Glutamatergic neuron (in vitro differentiated cells): ENCODE results near the gene ZNF451. TPM values are rescaled to one million over a fixed set of nuclear protein-coding genes. Genes with fewer than 3 reads are reported as not detected.

ENCODE experiments used
- DNase-seq: peaks from one replicate; pipeline ENCODE4 v3.0.0; 2022
- H3K27ac Mint-ChIP-seq: one replicate; pipeline ENCODE4 v1.8.0; 2020; ENCODE audit warnings: mild to moderate bottlenecking, mixed read lengths, inconsistent platforms; ENCODE audit not compliant: unreplicated experiment
- H3K27me3 Mint-ChIP-seq: one replicate; pipeline ENCODE4 v1.8.0; 2020; ENCODE audit warnings: mild to moderate bottlenecking, moderate library complexity, mixed read lengths, inconsistent platforms; ENCODE audit not compliant: unreplicated experiment
- H3K36me3 Mint-ChIP-seq: one replicate; pipeline ENCODE4 v1.8.0; 2020; ENCODE audit warnings: mild to moderate bottlenecking, mixed read lengths, inconsistent platforms; ENCODE audit not compliant: unreplicated experiment
- H3K4me1 Mint-ChIP-seq: one replicate; pipeline ENCODE4 v1.8.0; 2020; ENCODE audit warnings: mild to moderate bottlenecking, low read depth, mixed read lengths, inconsistent platforms; ENCODE audit not compliant: unreplicated experiment
- H3K4me3 Mint-ChIP-seq: one replicate; pipeline ENCODE4 v1.8.0; 2020; ENCODE audit warnings: mild to moderate bottlenecking, mixed read lengths, inconsistent platforms; ENCODE audit not compliant: unreplicated experiment
- H3K9me3 Mint-ChIP-seq: one replicate; pipeline ENCODE4 v1.8.0; 2020; ENCODE audit warnings: mild to moderate bottlenecking, moderate library complexity, mixed read lengths, inconsistent platforms; ENCODE audit not compliant: unreplicated experiment
- total RNA-seq: library from RNA; stranded (reverse); fragmentation: NEBNext Ultra II Directional; extraction: Animal tissue kit (Norgen Biotek cat#: 25700); gene quantifications from one replicate; pipeline ENCODE4 v1.2.1, GENCODE V29; 2021; ENCODE audit not compliant: unreplicated experiment
- TF ChIP-seq, protein P1 (sequence below): fragments of 200-600 bp; sonication (generic); IDR thresholded peaks from one replicate; pipeline ENCODE4 v1.5.0; 2021; ENCODE audit not compliant: partially characterized antibody, unreplicated experiment

Gene ZNF451
- total RNA-seq, 1 donor from 2014 or later, result 79.6 TPM

DNA sequence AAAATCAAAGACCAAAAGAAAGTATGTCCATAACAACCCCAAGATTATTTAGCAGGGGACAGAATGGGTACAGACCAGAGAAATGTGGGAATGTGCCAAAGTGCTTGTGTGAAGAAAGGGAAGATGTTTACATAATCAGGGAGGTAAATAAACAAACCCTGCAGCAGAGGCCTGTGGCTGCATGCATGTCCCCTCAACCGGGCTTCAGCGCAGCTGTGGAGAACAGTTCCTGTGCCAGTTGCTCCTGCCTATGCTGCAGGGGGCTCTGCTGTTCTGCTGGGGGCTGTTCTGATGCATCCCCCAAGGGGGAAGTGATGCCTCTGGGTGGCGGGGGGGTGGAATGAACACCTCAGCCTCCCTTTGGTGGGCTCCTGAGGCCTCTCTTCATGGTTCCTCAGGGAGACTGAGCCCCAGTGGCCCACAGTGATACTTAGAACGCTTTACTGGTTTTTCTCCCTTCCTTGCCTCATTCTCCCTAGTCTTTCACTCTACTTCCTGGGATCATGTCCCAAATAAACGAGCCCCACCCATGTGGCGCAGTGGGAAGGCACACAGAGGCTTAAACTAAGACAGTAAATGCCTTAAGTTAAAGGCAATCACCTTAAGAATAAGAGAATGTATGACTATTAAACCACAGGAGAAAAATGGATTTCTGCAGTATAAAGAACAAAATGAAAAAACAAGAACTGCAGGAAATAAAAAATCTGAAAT, 109.1 kb downstream of the ZNF451 start:
- Mint-ChIP-seq H3K9me3 (no peaks in the 10 kb centered on the region), H3K36me3 (no peaks in the 10 kb centered on the region), H3K4me3 (no peak overlapping the region), H3K27me3 (no peaks in the 10 kb centered on the region), H3K27ac (no peak overlapping the region), H3K4me1 (peaks cover 4% of the 10 kb centered on the region)
- no peak for DNase-seq
- TF ChIP-seq, protein P1, sequence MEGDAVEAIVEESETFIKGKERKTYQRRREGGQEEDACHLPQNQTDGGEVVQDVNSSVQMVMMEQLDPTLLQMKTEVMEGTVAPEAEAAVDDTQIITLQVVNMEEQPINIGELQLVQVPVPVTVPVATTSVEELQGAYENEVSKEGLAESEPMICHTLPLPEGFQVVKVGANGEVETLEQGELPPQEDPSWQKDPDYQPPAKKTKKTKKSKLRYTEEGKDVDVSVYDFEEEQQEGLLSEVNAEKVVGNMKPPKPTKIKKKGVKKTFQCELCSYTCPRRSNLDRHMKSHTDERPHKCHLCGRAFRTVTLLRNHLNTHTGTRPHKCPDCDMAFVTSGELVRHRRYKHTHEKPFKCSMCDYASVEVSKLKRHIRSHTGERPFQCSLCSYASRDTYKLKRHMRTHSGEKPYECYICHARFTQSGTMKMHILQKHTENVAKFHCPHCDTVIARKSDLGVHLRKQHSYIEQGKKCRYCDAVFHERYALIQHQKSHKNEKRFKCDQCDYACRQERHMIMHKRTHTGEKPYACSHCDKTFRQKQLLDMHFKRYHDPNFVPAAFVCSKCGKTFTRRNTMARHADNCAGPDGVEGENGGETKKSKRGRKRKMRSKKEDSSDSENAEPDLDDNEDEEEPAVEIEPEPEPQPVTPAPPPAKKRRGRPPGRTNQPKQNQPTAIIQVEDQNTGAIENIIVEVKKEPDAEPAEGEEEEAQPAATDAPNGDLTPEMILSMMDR, result no peak

- Mint-ChIP-seq H3K27me3 (no peaks in the 10 kb centered on the region), H3K27ac (no peak overlapping the region), H3K9me3 (no peaks in the 10 kb centered on the region), H3K4me1 (peaks cover 4% of the 10 kb centered on the region), H3K36me3 (no peaks in the 10 kb centered on the region), H3K4me3 (no peak overlapping the region)
- no peak for DNase-seq
- TF ChIP-seq, protein P1, result no peak
Measured at GRCh38 chr6:57201718-57202117, 111.7 kb downstream of the ZNF451 start.

DNA sequence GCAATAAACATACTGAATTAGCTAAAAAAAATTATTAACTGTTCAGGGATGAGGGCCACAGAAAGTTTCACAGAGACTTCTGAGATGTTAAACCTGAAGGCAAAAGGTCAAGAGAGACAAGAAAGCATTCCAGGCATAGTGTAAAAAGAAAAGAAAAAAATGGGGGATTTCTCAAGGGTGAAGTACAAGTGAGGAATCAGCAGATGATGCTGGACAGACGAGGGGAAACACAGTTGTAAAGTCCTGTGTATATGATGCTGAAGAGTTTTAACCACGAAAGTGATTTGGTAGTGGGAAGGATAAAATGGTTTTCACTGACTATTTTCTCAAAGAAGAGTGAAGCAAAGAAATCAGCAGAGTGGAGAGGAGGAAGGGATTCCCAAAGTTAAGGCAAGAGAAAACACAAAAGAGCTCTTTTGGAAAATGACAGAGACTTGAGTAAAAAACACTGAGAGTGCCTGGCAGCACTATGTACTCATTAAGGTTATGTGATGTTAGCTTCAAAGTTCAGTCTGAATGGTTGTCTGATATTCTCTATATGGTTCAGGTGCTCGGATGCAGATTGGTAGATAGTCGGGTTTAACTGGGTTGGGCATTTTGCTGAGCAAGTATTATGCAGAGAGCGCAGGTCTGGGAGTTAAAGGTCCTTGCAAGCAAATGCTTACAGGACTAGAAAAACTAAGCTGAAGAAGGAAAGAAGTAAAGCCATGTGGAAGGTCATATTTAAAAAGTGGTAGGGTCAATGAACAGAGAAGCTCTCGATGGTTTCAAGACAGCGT, 115.8 kb downstream of the ZNF451 start:
- Mint-ChIP-seq H3K27me3 (no peaks in the 10 kb centered on the region), H3K27ac (no peak overlapping the region), H3K4me3 (no peak overlapping the region), H3K4me1 (peaks cover 4% of the 10 kb centered on the region), H3K9me3 (no peaks in the 10 kb centered on the region), H3K36me3 (no peaks in the 10 kb centered on the region)
- no peak for DNase-seq
- TF ChIP-seq, protein P1, result no peak

DNA sequence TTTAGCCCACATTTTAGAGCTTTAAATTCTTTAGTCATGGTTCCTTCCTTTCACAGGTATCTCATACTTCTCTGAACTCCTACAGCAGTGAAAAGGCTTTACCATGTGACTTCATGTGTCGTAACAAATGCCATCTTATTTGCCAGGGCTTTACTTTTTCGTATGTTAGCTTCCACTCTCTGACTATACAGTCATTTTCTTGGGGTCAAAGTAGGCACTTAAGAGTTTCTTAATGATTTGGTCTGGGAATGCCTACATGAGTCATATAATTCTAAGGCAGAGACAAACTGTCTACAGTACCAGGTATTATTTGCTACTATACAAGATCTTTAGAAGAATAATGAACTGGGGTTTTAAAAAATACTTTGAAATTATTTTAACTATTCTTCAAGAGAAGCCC, 117.2 kb downstream of the ZNF451 start:
- no peak for DNase-seq
- Mint-ChIP-seq H3K4me1 (peaks cover 3% of the 10 kb centered on the region), H3K36me3 (no peaks in the 10 kb centered on the region), H3K27ac (no peak overlapping the region), H3K27me3 (no peaks in the 10 kb centered on the region), H3K4me3 (no peak overlapping the region), H3K9me3 (no peaks in the 10 kb centered on the region)
- TF ChIP-seq, protein P1, result no peak

GRCh38 chr6:57207872-57208271, 117.9 kb downstream of the ZNF451 start:
- Mint-ChIP-seq H3K36me3 (no peaks in the 10 kb centered on the region), H3K27ac (no peak overlapping the region), H3K9me3 (no peaks in the 10 kb centered on the region), H3K27me3 (no peaks in the 10 kb centered on the region), H3K4me3 (no peak overlapping the region), H3K4me1 (no peaks in the 10 kb centered on the region)
- TF ChIP-seq, protein P1, result no peak
- no peak for DNase-seq
